Measurements from ENCODE around the gene UGT1A7.
"Not testable (repeated sequence)": the region's sequence is repeated elsewhere in the genome, so short reads cannot be mapped to it uniquely, and the experiment has no call there.

UGT1A7 gene

GRCh38 chr2:233712611-233713261 is 31.0 kb downstream of the UGT1A7 start, which contains the start of gene UGT1A5:
TSS of gene UGT1A5 (plus strand) at chr2:233712907. CDS start at chr2:233712992, 85 bp downstream.
- no peak for DNase-seq (ENCODE audit: low read depth)

- no peak for DNase-seq (ENCODE audit: low read depth)
Observed at GRCh38 chr2:233713262-233713615, 31.5 kb downstream of the UGT1A7 start.

- no peak for DNase-seq (ENCODE audit: low read depth)
Observed at GRCh38 chr2:233714121-233714520, 32.4 kb downstream of the UGT1A7 start.

GRCh38 chr2:233718552-233718951 is 36.9 kb downstream of the UGT1A7 start, which contains the start of gene UGT1A4:
TSS of gene UGT1A4 (plus strand) at chr2:233718736. CDS start at chr2:233718821, 85 bp downstream.
- DNase-seq (ENCODE audit: low read depth), result no peak

GRCh38 chr2:233728723-233729301 is 47.1 kb downstream of the UGT1A7 start, which contains the start of gene UGT1A3:
TSS of gene UGT1A3 (plus strand) at chr2:233729042. CDS start at chr2:233729127, 85 bp downstream.
- no peak for DNase-seq (ENCODE audit: low read depth)

GRCh38 chr2:233736868-233737653 is 55.4 kb downstream of the UGT1A7 start:
- not testable (repeated sequence) for DNase-seq (ENCODE audit: low read depth)

GRCh38 chr2:233740870-233741269 is 59.2 kb downstream of the UGT1A7 start:
- no peak for DNase-seq (ENCODE audit: low read depth)

GRCh38 chr2:233743464-233744259 is 62.0 kb downstream of the UGT1A7 start:
- DNase-seq (ENCODE audit: low read depth), result no peak

GRCh38 chr2:233745073-233745755 is 63.5 kb downstream of the UGT1A7 start:
- no peak for DNase-seq (ENCODE audit: low read depth)

- DNase-seq (ENCODE audit: low read depth), result not testable (repeated sequence)
Observed at GRCh38 chr2:233745838-233746237, 64.1 kb downstream of the UGT1A7 start.

- DNase-seq (ENCODE audit: low read depth), result no peak
Observed at GRCh38 chr2:233746475-233747282, 65.0 kb downstream of the UGT1A7 start.

GRCh38 chr2:233747283-233747544 is 65.5 kb downstream of the UGT1A7 start:
- no peak for DNase-seq (ENCODE audit: low read depth)

- not testable (repeated sequence) for DNase-seq (ENCODE audit: low read depth)
Observed at GRCh38 chr2:233750689-233751088, 69.0 kb downstream of the UGT1A7 start.

GRCh38 chr2:233751212-233752009 is 69.7 kb downstream of the UGT1A7 start:
- not testable (repeated sequence) for DNase-seq (ENCODE audit: low read depth)

GRCh38 chr2:233754872-233755611 is 73.3 kb downstream of the UGT1A7 start:
- no peak for DNase-seq (ENCODE audit: low read depth)

- DNase-seq (ENCODE audit: low read depth), result no peak
Observed at GRCh38 chr2:233756429-233757081, 74.9 kb downstream of the UGT1A7 start.

GRCh38 chr2:233758141-233758540 is 76.4 kb downstream of the UGT1A7 start:
- DNase-seq (ENCODE audit: low read depth), result no peak

GRCh38 chr2:233758849-233759248 is 77.1 kb downstream of the UGT1A7 start:
- no peak for DNase-seq (ENCODE audit: low read depth)

- no peak for DNase-seq (ENCODE audit: low read depth)
Observed at GRCh38 chr2:233760043-233760442, 78.3 kb downstream of the UGT1A7 start, which contains the start of gene UGT1A1. TSS of gene UGT1A1 (plus strand) at chr2:233760270. CDS start at chr2:233760288, 18 bp downstream.
